Stimulated activated CD4-positive, alpha-beta T cell treated with anti-CD3 and anti-CD28 coated beads, Interleukin-2, amount 100 ng/mL, for 24 hours (primary cell): ENCODE results near the gene PGA3.
A peak's percentile ranks its signal among the peaks of the same experiment; 100 is the strongest.
"Not testable (repeated sequence)": the region's sequence is repeated elsewhere in the genome, so short reads cannot be mapped to it uniquely, and the experiment has no call there.

Experiments
- DNase-seq, 2 donors: peaks; one replicate each; pipeline ENCODE4 v3.0.0-alpha.2; 2020

The PGA3 gene

DNA sequence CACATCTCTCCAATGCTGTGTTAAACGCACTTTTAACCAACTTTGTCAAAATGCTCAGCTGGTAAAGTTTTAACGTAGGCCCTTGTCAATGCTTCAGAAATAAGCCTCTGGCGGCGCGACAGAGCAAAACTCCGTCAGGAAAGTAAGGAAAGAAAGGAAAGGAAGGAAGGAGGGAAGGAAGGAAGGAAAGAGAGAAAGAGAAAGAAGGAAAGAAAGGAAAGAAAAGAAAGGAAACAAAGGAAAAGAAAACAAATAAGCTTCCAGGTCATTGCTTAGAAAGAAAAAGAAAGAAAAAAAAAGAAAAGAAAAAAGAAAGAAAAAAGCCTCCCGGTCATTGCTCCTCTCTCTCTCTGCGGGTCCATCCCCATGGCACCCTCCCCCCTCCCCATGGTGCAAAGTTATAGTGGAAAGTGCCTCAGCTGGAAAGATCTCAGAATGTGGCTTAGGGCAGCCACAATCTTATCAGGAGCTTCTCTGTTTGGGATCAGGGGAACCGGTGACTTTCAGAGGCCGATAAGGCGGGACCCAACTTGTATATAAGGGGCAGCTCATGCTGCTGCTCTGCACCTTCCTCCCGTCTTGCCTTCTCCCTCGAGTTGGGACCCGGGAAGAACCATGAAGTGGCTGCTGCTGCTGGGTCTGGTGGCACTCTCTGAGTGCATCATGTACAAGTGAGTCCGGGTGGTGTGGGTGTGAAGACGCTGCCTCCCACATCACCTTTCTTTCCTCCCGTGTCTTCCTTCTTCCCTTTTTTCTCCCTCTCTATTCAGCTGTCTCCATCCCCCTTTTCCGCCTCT lies at the start of gene PGA3:
TSS of gene PGA3 (plus strand) at position 566 of the 797 bp plus-strand sequence. CDS start at position 616, 50 bp downstream.
- DNase-seq: not testable (repeated sequence)

DNA sequence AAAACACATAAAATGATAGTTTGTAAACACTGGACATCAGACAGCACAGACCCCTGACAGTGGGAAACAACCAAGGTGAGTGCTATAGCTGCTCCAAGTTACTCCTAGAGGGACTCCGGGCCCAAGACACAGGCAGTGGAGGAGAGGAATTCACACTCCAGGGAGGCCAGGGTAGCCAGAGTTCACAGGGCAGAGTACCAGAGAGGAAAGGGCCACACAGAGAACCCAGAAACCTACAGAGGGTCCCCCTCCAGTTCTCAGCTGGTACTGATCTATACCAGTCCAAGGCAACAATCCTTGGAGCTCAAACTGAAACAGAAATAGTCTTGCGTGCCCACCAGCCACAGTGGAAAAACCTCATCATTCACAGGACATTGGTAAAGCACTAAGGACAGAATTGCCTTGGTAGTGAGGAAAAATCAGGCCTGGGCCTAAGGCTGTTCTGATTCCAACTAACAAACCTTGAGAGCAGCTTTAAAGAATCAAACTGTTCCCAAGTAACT lies 49.7 kb upstream of the PGA3 start:
- no peak for DNase-seq

DNA sequence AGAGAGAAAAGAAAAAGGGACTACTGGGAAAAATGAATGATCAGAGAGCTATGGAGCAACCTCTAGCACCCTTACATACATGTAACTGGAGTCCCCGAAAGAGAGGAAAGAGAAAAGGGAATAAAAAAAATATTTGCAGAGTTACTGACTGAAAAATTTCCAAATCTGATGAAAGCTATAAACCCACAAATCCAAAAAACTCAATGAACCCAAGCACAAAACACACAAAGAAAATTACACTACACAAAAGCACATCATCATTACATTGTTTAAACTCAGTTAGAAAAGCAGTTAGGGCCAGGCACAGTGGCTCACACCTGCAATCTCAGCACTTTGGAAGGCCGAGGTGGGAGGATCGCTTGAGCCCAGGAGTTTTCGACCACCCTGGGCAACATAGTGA lies 48.8 kb upstream of the PGA3 start:
- no peak for DNase-seq

DNA sequence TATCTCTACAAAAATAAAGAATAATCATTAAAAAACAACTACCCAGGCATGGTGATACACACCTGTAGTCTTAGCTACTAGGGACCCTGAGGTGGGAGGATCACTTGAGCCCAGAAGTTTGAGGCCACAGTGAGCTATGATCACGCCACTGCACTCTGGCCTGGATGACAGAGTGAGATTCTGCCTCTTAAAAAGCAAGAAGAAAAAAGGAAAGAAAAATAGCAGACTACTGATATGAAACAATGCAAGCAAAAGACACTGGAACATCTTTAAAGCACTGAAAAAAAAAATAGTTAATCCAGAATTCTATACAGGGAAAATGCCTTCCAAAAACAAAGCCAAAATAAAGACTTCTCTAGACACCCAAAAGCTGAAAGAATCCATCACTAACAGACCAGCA lies 48.0 kb upstream of the PGA3 start:
- DNase-seq: no peak

DNA sequence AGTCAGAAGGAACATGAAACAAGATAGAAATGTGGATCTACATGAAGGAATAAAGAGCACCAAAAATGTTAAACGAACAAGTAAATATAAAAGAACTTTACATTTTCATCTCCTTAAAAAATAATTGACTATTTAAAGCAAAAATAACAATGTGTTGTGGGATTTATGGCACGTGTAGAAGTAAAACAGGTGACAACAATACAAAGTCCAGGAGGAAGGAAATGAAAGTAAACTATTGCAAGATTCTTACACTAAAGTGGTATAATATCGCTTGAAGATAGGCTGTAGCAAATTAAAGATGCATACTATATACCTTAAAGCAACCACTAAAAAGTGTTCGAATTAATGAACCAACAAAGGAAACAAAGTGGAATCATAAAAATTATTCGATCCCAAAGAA lies 47.6 kb upstream of the PGA3 start:
- no peak for DNase-seq

DNA sequence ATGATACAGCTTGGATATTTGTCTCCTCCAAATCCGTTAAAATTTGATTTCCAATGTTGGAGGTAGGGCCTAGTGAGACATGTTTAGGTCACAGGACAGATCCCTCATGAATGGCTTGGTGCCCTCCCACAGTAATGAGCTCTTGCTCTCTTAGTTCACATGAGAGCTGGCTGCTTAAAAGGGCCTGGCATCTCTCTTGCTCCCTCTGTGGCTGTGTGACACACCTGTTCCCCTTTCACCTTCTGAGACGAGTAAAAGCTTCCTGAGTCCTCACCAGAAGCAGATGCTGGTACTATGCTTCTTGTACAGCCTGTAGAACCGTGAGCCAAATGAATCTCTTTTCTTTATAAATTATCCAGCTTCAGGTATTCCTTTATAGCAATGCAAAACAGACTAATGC lies 45.6 kb upstream of the PGA3 start:
- DNase-seq: no peak

DNA sequence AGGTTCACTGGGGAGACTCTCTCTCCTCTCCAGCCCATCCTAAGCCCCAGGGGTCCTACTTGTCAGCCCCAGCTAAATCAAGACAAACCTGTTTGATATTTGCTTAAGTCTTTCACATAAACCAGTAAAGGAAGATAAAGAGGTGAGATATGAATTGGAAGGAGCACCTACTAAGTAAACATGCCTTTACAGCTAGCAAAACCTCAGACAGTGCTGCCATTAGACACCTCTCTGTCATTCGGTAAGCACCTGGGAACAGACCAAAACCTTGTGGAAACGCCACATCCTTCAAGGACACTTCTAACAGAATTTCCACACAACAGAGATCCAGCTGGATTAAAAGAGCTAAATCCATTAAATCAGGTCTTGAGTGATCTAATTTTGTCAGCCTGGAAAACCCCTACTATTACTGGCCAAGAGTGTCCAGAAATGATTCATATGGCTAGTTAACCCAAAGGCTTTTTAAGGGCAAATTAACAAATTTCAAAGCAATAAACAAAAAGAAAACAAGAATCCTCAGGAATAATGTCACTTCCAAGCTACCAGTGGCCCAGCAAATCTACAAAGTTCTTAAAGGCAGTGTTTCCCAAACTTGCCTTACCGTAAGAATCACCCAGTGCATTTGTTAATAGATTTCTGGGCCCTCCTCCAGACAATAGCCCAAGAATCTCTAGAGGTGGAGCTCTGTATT lies 44.5 kb upstream of the PGA3 start:
- DNase-seq: no peak

DNA sequence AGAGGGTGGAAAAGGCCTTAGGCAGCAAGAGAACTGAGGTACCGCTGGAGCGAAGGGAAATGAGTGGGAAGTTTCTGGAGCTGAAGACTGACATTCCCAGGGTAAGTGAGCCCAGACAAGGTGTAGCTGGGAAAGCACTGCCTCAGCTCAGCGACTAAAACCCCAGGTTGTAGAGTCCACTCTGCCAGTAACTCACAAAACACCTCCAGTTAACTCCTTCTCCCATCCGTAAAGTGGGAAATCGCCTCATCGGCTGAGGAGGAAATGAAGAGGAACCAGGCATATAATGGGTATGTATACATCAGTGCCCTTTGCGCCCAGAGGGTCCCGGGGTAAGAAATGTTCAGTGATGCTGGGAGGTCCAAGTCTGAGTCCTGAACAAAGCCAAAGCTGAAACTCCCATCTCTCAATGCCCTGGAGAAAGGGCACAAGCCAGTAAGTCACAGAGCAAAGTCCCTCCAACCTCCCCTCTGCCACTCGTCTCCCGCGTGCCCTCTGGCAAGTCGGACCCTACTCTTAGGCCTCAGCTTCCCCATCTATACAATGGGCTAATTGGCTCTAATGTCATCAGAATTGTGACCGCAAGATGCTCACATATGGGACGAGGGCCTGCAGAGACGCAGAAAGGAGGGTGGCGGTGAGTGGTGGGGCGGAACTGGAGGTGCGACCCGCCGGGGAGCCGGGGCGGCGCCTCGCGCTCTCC lies 42.7 kb upstream of the PGA3 start:
- no peak for DNase-seq

DNA sequence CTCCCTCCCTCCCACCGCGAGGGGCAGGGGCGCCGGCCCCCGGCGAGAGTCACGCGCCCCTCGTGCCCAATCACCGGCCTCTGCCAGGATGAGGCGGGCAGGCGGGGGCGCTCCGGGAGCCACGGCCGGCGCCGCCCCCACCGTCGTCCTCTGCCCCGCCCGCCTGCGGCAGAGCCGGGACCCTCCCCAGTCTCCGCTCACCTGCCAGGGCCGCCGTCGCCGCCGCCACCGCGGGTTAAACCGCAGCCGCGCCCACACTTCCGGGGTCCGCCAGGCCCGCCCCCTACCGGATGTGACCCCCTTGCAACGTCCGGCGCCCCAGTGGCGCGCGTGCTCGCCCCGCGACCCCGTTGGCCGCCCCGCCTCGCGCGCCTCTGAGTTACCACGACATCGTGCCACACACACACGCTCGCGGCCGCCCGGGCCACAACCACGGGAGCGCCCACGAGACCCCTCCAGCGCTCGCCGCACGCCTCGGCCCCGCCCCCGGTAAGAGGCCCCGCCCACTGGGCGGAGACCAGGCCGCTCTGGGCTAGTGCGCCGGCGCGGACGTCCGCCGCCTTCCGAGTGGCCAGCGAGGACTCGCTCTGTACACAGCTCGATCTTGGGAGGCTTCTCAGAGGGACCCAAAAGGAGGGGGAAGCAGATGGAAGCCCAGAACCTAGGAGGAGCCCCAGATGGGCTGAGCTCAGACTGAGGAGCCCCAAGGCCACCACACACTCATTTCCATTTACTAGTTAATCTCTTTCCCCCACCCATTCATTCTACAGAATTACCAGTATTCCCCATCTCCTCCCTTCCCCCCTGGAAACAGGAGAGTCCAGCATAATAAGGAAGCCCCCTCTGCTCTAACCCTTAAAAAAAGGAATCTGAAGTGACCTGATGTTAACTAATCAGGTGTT lies 41.9 kb upstream of the PGA3 start, which contains the start of gene VPS37C:
TSS of gene VPS37C (minus strand) at position 237 of the 902 bp plus-strand sequence. CDS start 22,597 bp downstream, outside the sequence.
- DNase-seq: peak; percentile 93 to 95

DNA sequence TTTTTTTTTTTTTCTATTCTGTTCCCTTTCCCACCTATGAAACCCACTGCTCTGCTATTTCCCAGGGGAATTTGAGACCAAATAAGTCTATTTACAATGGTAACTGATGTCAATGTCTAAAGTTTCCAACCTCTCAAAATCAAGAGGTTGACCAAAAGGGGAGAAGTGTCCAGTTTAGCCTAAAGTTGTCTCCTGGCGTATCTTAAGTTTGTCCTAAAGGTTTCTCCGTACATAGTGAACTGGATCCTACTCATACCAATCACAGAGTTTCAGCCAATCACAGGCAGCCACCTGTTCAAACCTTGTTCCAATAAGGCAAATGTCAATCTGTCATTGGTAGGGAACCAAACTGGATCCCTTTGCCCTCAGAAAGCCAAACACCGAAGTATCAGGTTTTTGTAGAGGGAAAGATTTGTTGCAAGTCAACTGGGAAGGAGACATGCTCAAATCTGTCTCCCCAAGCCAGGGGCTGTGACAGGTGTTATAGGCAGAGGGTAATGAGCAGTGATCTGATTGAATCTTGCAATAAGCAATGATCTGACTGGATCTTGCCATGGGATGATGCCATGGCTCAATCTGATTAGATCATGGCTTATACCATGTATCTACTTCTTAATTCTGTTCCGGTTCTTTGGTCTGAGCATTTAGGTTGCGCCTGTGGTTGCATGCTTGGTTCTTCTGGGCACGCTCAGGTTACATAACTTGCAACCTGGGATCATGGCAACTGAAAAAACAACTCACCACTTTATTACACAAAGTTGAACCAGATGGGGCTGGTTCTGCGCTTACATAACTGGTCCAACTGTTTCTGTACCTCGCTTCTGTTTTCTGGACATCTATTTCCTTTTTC lies 41.0 kb upstream of the PGA3 start:
- peak in 1 of 2 donors; percentile 25 for DNase-seq

DNA sequence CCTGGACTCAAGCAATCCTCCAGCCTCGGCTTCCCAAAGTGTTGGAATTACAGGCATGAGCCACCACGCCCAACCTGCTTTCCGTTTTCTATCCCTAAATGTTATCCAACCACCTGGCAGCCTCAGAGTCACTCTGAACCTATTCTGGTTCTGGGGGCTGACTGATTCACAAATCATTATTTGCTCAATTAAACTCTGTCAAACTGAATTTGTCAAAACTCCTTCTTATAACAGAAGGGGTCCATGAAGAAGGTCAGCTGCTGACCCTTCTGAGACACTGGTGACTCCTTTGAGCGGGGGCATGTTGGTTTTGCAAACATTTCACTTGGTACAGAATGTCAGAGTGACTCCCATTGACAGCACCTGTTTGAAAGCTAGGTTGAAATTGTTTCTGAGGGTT lies 40.3 kb upstream of the PGA3 start:
- DNase-seq: no peak

DNA sequence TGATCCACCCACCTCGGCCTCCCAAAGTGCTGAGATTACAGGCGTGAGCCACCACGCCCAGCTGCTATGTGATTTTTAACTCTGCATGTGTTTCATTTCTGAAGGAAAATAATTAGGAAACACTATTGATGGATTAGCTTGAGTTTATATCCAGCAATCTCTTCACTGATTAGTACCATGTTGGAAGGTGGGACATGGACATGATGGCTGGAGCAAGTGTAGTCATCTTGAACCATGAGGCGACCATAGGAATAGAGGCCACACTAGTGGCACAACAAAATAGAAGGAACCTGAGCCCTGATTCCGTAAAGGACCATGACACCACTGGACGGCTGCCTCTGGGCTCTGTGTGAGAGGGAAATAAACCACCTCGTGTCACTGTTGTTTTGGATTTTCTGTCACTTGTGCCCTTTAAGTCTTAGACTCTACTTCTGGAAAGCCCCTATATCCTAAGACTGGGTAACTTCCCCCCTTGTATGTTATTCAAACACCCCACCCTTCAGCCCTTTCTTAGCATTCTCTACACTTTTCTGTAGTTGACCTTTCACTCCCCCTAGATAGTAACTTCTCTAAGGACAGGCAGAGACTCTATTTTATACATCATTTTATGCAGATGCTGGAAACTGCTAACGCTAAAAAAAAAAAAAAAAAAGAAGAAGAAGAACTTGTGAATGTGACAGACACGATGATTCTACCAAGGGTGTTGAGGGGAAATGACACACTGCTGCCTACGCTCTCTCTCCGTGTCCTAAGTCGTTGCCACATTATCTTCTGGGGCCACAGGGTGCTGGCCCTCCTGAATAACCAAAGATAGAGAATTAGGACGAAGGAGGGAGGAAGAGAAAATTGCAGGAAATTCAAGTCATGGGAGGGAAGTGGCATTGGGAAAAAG lies 39.4 kb upstream of the PGA3 start:
- DNase-seq: peak in 1 of 2 donors; percentile 7

DNA sequence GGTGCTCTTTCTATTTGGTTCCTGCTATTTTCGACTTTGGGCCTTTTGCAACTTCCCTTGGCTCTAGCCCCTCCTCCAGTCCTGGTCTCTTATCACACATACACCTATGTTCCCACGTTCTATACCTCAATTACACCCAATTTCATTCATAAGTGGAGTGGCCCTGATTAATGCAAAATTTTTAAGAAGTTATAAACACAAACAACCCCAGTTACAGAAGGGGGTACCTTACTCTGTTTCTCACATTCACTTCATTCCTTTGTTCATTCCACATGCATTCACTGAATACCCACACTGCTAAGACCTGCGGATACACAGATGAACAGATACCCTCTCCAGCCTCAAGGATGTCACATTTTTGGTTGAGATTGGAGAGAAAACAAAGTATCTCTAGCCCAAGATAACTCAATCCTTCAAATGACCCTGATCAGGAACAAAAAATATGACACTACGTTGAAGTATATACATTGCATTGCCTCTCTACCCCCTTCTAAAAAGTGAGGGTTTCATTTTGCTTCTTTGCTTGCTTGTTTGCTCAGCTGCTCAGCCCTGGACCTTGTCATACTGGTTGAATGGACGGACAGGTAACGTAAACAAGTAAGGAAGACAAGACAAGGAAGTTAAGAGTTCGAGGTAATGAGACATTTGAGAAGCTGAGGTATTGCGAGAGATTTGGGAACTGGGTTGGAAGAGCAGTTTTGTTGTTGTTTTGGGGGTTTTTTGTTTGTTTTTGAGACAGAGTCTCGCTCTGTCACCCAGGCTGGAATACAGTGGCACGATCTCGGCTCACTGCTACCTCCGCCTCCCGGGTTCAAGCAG lies 38.5 kb upstream of the PGA3 start:
- DNase-seq: no peak

DNA sequence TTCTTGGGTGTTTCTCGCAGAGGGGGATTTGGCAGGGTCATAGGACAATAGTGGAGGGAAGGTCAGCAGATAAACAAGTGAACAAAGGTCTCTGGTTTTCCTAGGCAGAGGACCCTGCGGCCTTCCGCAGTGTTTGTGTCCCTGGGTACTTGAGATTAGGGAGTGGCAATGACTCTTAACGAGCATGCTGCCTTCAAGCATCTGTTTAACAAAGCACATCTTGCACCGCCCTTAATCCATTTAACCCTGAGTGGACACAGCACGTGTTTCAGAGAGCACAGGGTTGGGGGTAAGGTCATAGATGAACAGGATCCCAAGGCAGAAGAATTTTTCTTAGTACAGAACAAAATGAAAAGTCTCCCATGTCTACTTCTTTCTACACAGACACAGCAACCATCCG lies 37.5 kb upstream of the PGA3 start:
- not testable (repeated sequence) for DNase-seq

DNA sequence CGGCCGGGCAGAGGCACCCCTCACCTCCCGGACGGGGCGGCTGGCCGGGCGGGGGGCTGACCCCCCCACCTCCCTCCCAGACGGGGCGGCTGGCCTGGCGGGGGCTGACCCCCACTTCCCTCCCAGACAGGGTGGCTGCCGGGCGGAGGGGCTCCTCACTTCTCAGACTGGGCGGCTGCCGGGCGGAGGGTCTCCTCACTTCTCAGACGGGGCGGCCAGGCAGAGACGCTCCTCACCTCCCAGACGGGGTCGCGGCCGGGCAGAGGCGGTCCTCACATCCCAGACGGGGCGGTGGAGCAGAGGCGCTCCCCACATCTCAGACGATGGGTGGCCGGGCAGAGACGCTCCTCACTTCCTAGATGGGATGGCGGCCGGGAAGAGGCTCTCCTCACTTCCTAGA lies 37.0 kb upstream of the PGA3 start:
- DNase-seq: not testable (repeated sequence)

DNA sequence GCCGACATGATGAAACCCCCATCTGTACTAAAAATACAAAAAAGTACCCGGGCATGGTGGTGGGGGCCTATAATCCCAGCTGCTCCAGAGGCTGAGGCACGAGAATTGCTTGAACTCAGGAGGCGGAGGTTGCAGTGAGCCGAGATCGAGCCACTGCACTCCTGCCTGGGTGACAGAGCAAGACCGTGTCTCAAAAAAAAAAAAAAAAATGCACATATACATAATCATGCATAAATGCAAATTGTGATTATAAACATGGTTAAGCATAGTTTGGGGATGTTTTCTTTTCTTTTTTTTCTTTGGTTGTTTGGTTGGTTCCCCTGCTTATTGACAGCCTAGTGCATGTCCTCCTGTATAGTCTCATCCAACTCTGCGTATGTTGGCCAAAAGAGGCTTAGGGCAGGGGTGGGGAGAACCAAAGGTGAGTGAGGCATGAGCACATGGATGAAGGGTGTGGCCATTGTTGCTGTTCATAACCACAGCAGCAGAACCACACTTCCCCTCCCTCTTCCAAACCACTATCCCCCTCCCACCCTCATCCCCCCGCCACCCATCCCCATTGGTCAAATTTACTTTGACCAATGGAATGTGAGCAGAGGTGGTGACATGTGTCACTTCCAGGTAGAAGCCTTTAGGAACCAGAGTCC lies 35.1 kb upstream of the PGA3 start:
- no peak for DNase-seq

DNA sequence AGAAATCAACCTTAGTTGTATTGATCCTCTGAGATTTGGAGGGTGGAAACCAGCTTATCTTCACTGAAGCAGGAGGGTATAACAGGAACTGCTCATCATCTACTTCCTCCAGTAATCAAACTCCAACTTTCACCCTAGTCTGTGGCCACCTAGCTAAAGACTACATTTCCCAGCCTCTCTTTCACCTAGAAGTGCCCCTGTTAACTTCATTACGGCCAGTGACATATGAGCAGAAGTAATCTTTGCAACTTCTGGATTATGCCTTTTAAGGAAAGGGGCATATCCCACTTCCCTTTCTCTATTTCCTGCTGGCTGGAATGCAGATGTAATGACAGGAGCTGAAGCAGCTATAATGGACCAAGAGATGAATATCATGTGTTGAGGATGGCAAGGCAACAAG lies 34.5 kb upstream of the PGA3 start:
- no peak for DNase-seq

DNA sequence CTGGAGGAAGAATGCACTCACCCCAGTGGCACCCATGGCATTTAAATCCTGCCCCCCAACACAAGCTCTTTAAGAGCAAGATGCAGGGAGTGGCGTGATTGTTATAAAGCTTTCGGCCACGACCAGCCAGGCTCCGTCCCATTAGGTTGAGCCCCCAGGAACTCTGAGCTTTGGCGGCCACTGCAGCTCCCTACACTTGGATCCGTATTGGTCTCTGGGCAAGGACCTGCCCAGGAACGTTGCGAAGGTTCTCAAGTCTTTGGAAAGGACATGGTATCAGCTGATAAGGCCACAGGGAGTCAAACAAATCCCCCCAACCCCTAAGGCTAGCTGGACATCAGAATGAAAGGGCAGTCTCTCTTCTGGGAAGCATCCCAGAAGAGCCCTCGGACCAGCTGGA lies 32.7 kb upstream of the PGA3 start:
- no peak for DNase-seq

DNA sequence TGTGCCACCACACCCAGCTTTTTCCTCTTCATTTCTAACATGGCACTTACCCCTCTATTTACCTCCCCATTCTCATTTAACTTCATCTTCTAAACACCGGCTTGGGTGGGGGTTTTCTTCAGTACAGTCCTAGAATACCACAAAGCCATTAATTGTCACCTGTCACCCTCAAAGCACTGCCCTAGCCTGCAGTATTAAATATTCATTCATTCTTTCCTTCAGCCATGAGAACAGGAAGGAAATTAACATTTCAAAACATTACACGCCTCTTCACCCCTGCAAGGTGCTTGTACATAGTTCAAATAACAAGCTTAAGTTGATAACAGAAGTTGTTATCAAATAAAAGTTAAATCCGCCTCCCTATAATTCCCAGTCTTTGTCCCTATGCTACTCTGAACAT lies 31.4 kb upstream of the PGA3 start:
- no peak for DNase-seq
